Posterior cingulate gyrus (tissue), 11 donors: ENCODE results near the gene SEMA3D.

ENCODE experiments used
- DNase-seq, 10 donors: peaks; one replicate each; pipeline versions ENCODE4 v3.0.0 to v3.0.0-alpha.2; 2020 to 2021; ENCODE audit warnings: mixed read lengths in 3 of 10
- intact Hi-C: fragments of 100-400 bp; cut with DNase I; formaldehyde crosslinking; loops from one replicate; pipeline ENCODE4 v1.15.1; 2023

The SEMA3D gene

DNA sequence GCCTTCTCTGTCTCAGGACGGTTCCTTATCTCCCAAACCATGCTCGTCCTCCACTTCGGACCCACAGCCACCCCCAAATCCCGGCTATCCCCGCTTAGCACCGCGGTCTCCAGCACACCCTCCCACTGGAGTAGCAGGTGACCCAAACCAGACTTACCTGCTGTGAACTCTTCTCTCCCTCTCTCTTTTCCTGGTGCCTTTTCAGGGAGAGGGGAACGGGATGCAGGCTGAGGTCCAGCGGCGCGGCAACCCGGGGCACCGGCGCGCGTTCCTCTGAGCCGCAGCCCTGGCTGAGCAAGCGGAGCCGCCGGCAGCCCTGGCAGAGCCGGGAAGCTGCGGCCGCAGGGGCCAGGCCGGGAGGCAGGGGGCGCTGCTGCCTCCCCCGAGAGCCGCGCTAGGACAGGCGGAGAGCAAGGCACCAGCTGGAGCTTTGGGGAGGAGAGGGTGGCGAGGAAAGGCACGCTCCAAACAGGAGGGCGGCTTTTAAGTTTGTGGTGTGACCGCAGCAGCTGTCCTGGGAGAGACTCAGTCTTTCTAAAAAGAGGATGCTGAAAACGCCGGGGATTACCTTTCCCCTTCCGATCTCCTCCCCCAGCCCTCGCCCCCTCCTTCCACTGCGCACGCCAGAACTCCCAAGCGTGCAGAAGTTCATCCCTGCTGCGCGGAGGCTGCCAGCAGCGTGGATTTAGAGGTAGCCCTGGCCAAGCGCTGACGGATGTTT is at the start of gene SEMA3D:
SEMA3D (minus strand) TSS at position 536 of the 721 bp plus-strand sequence. CDS start 65,165 bp downstream, outside the sequence.
- DNase-seq: peak; percentile 58 to 96 (median 74)
- intact Hi-C loops: loop anchor here (2.0 to 10.0 kb wide), 3 partner anchors 144 to 368 kb away; no protein-coding TSS in a partner anchor

DNA sequence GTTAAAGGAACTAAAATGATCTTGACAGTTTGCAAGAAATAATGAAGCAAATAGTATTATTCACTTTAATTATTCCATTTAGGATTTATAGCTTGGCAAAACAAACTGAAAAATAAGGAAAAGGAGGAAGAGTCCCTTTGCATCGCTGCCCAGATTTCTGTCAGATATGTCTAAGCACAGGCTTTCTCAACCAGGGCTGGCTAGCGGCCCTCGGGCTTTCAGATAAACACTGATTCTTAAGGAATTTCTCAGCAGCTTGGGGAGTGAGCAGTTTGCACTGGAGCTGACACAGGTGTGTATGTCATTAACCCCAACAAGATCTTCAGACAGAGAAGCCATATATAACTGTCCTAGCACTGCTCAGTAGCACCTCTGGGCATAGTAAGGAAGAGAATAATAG is 47.9 kb upstream of the SEMA3D start:
- intact Hi-C loops: no loop called here
- peak in 1 of 10 donors; percentile 45 for DNase-seq

GRCh38 chr7:85232068-85232467 is 45.2 kb upstream of the SEMA3D start:
- no peak for DNase-seq
- intact Hi-C loops: no loop called here

DNA sequence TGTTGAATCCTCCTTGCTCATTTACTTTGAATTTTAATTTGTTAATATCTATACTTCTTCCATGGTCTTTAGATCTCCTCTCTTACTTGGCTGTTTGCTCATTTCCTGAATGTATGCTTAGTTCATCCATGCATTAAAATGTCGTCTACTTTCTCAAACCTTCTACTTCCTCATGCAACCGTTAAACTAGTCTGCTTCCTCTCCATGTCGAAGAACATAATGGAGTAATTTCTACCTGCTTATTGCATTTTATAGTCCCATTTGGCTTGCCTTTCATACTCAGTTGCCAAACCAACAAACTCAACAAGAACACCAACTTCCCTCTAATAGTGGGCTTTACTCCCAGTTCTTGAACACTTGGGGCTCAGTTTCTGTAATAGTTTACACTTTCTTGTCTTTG is 43.8 kb upstream of the SEMA3D start:
- intact Hi-C loops: no loop called here

GRCh38 chr7:85229544-85229943 is 42.7 kb upstream of the SEMA3D start:
- intact Hi-C loops: no loop called here
- no peak for DNase-seq

More for the DNA sequence above, 43.8 kb upstream of the SEMA3D start:
- DNase-seq: no peak

- intact Hi-C loops: no loop called here
- no peak for DNase-seq
Observed at GRCh38 chr7:85226361-85227085, 39.7 kb upstream of the SEMA3D start.

DNA sequence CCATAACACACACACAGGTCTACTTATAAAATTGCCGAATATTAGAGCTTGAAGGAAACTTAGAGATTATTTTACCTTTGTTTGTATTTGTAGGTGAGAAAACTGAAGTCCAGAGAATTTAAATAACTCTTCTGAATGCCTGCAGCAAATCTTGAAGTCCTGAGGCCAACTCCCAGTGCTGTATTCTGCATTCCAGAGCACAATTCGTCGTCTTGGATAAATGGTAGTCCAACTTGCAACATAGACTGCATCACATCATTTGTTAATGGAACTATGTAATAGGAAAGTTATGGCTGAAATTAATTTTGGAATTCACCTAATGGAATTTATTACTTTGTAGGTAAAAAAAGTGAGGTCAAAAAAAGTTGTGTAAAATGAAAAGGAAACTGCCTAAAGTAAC is 37.3 kb upstream of the SEMA3D start:
- DNase-seq: no peak
- intact Hi-C loops: no loop called here

DNA sequence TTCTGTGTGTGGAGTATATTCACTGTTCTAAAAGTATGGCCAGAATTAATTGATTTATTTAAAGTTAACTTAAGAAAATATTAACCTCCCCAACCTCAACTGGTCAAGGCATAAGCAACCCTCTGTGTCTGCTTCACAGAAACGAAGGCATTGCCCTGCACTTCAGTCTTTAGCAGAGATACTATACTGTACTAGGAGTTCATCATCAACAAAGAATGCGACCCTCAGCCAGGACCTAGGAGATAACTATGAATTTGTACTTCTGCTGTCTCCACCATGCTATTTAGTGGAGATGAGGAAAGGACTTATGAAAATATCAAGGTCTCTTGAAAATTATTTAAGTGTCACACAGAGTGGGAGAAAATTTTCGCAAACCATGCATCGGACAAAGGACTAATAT is 35.7 kb upstream of the SEMA3D start:
- DNase-seq: no peak
- intact Hi-C loops: no loop called here

DNA sequence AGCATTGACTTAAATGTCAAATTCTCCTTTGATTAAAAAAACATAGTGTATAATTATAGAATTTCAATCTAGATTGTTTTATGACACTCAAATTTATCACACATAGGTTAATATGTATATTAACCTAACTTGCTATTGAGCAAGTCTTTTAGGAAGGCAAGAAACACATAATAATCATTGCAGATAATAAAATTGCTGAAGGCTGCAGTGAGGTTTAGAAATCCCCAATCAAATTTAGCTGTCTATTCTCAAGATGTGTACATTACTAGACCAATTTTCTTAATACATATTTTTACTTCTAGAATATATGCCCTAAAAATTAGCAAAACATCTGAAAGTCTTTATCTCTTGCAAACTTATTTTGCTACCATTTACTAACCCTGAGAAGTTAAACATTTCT is 34.9 kb upstream of the SEMA3D start:
- intact Hi-C loops: no loop called here
- no peak for DNase-seq

GRCh38 chr7:85220651-85221050 is 33.8 kb upstream of the SEMA3D start:
- intact Hi-C loops: no loop called here

DNA sequence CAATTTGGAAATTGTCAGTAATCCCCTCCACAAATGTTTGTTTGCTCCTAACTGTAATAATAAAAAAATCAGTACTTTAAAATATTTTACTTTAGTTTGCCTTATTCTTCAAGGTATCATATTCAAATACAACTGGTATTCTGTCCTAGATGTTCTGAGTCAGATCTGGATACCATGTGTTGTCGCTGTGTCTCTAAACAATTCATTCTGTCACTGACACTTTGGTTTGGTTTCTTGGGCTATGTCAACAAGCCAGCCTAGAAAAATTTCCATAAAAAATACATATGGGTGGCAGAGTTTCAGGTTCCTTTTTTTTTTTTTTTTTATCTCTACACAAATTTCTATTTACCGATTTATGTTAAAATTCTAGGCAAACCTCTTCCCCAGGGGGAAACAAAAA is 33.2 kb upstream of the SEMA3D start:
- intact Hi-C loops: no loop called here
- DNase-seq: no peak

More at GRCh38 chr7:85220651-85221050, 33.8 kb upstream of the SEMA3D start:
- DNase-seq: no peak

DNA sequence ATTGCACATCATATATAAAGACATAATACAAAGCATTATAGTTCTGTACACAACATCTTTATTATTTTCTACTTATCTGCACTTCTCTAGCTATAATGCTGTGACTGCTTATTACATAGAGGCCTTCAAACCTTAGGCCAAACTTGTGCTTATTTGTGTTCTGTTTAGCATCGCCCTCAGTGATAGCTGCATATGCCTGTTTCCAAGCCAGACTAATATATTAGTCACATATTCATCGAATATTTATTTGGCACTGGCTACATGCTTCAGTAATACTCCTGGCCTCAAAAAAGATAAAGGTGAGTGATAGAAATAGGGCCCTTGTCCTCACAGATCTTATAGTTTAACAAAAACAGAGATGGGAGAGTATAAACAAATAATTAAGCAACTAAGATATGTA is 30.2 kb upstream of the SEMA3D start:
- intact Hi-C loops: no loop called here
- DNase-seq: no peak

GRCh38 chr7:85215098-85215497 is 28.2 kb upstream of the SEMA3D start:
- intact Hi-C loops: no loop called here
- DNase-seq: no peak

- DNase-seq: no peak
- intact Hi-C loops: no loop called here
Observed at GRCh38 chr7:85213500-85213899, 26.6 kb upstream of the SEMA3D start.

GRCh38 chr7:85205754-85206153 is 18.9 kb upstream of the SEMA3D start:
- intact Hi-C loops: no loop called here
- DNase-seq: no peak

- no peak for DNase-seq
- intact Hi-C loops: no loop called here
Observed at GRCh38 chr7:85204496-85204895, 17.6 kb upstream of the SEMA3D start.

DNA sequence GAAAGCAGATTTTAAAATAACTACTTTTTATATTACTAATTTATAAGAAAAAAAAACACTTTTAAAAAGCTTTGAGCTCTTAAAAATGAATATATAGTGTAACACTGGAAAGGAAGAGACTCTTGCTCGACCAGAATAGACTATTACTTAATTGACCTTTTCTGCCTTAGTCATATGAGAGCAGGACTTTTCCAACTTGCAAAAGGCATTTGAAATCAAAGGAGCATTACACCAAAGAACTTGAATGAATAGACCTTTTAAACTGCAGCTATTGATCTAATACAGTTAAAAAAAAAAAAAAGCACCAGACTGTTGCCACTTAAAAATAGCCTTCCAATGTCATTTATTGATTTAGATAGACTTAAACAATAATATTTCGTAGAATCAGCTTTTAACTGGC is 17.2 kb upstream of the SEMA3D start:
- intact Hi-C loops: no loop called here
- no peak for DNase-seq

- DNase-seq: no peak
- intact Hi-C loops: no loop called here
Observed at GRCh38 chr7:85201209-85201608, 14.4 kb upstream of the SEMA3D start.

DNA sequence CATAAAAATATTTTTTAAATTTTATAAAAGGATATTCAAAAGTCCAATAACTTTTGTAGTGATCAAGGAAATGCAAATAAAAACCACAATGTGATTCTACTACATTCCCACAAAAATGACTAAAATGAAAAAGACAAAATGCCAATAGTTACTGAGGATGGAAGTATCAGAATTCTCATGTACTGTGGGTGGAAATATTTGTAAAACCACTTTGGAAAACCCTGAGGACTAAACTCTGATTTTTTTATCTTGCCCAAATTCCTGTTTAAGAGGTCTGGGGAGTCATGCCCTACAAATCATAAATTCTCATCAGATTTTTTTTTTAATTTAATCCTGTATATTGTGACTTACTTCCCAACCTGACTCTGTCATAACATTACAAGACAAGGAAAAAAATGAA is 9.8 kb upstream of the SEMA3D start:
- intact Hi-C loops: no loop called here

DNA sequence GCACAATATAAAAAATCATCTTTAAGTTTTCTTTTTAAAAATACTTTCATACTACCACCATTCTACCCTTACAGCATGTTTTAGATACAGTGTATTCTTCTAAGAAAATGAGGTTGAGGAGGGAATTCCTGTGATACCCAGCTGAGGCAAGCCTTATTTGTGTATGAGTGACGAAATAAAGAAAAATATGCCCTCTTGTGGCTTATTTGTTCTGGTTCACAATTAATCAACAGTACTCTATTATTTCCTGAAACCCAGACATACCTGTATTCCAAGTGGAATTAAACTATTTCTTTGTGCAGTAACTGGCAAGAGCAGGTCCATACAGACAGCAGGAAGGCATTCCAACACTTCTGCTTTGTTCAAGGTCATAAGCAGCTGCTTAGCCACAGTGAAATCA is 4.5 kb upstream of the SEMA3D start:
- no peak for DNase-seq
- intact Hi-C loops: no loop called here

More for the DNA sequence above, 9.8 kb upstream of the SEMA3D start:
- no peak for DNase-seq

DNA sequence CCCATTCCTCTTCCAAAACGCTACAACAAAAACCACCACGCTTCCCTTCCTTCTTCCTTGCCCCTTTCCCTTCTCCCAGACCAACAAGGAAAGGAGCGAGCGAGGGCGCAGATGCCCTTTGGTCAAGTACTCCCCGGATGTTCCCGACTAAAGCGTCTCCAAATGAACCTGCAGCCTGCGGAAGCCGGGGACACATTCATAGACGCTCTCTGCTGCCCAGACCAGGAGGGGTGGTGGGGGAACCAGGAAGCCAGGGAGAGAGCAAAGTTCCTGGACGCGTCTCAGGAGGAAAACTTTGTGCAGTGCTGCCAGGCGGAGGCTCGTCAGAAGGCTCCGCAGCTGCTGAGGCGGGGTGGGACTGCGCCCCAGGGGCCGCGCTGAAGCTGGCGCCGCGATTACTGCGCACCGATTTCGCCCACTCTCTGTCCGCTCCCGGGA is 754 bp downstream of the SEMA3D start:
- peak in 8 of 10 donors; percentile 6 to 83 (median 28) for DNase-seq
- intact Hi-C loops: loop anchor here (2.0 to 10.0 kb wide), 3 partner anchors 144 to 369 kb away; no protein-coding TSS in a partner anchor
